GM23338 (cell line): ENCODE measurements around the gene ATP9B. TPM values are rescaled to one million over a fixed set of nuclear protein-coding genes. Genes with fewer than 3 reads are reported as not detected.

ENCODE experiments used
- ATAC-seq: fragments of 200-7000 bp; cut with Tn5 transposase; 3 replicates; pipeline ENCODE4 v1.9.1; 2020
- DNase-seq: peaks from one replicate; pipeline ENCODE4 v3.0.0-alpha.2; 2015; ENCODE audit warnings: low spot score
- H2AFZ ChIP-seq: fragments of 200-600 bp; sonication (generic); 2 replicates; pipeline ENCODE4 v1.8.0; 2016; ENCODE audit warnings: antibody characterized with exemption, mild to moderate bottlenecking, moderate library complexity
- H3F3A ChIP-seq: fragments of 200-600 bp; sonication (generic); replicated peaks from 2 replicates; pipeline ENCODE4 v1.8.0; 2017; ENCODE audit warnings: antibody characterized with exemption, mixed run types, low read depth
- H3K27ac ChIP-seq: fragments of 200-600 bp; sonication (generic); 2 replicates; pipeline ENCODE4 v1.6.1; 2016; ENCODE audit warnings: low read depth
- H3K27me3 ChIP-seq: fragments of 200-600 bp; sonication (generic); 2 replicates; pipeline ENCODE4 v1.8.0; 2016; ENCODE audit warnings: mild to moderate bottlenecking, mixed run types, moderate library complexity; ENCODE audit not compliant: insufficient read depth
- H3K36me3 ChIP-seq: fragments of 200-600 bp; sonication (generic); 2 replicates; pipeline ENCODE4 v1.8.0; 2016; ENCODE audit warnings: mild to moderate bottlenecking; ENCODE audit not compliant: insufficient read depth
- H3K4me1 ChIP-seq: fragments of 200-600 bp; sonication (generic); 2 replicates; pipeline ENCODE4 v1.8.0; 2016; ENCODE audit warnings: mild to moderate bottlenecking, moderate library complexity; ENCODE audit not compliant: insufficient read depth
- H3K4me2 ChIP-seq: fragments of 200-600 bp; sonication (generic); 2 replicates; pipeline ENCODE4 v1.7.1; 2017; ENCODE audit warnings: mixed run types
- H3K4me3 ChIP-seq: fragments of 200-600 bp; sonication (generic); 2 replicates; pipeline ENCODE4 v1.6.1; 2016; ENCODE audit warnings: mixed run types
- H3K79me2 ChIP-seq: fragments of 200-600 bp; sonication (generic); replicated peaks from 2 replicates; pipeline ENCODE4 v1.8.0; 2017; ENCODE audit warnings: mild to moderate bottlenecking; ENCODE audit not compliant: insufficient read depth
- H3K9me2 ChIP-seq: fragments of 200-600 bp; sonication (generic); 2 replicates; pipeline ENCODE4 v1.8.0; 2017; ENCODE audit not compliant: insufficient read depth
- H4K20me1 ChIP-seq: fragments of 200-600 bp; sonication (generic); replicated peaks from 2 replicates; pipeline ENCODE4 v1.8.0; 2017; ENCODE audit warnings: mild to moderate bottlenecking; ENCODE audit not compliant: insufficient read depth
- H3K27ac Mint-ChIP-seq: 2 replicates; pipeline ENCODE4 v1.8.0; 2020; ENCODE audit warnings: inconsistent platforms, mild to moderate bottlenecking, moderate library complexity, mixed read lengths
- H3K27me3 Mint-ChIP-seq: 3 replicates; pipeline ENCODE4 v1.8.0; 2022; ENCODE audit warnings: low read depth, mild to moderate bottlenecking, moderate library complexity, mixed read lengths, inconsistent platforms; ENCODE audit not compliant: insufficient read depth, poor library complexity
- H3K36me3 Mint-ChIP-seq: 3 replicates; pipeline ENCODE4 v1.8.0; 2021; ENCODE audit warnings: low read depth, mild to moderate bottlenecking, inconsistent platforms, moderate library complexity, mixed read lengths
- H3K4me1 Mint-ChIP-seq: 3 replicates; pipeline ENCODE4 v1.8.0; 2020; ENCODE audit warnings: mild to moderate bottlenecking, inconsistent platforms, mixed read lengths
- H3K4me3 Mint-ChIP-seq: 3 replicates; pipeline ENCODE4 v1.8.0; 2021; ENCODE audit warnings: moderate library complexity, mild to moderate bottlenecking, inconsistent platforms, mixed read lengths
- H3K9me3 Mint-ChIP-seq: 3 replicates; pipeline ENCODE4 v1.8.0; 2020; ENCODE audit warnings: moderate library complexity, mild to moderate bottlenecking, inconsistent platforms, mixed read lengths
- EZH2 ChIP-seq: fragments of 200-600 bp; sonication (generic); IDR thresholded peaks from one replicate; pipeline ENCODE4 v1.8.0; 2017; ENCODE audit warnings: antibody characterized with exemption, mild to moderate bottlenecking, low read depth; ENCODE audit not compliant: unreplicated experiment
- EZH2phosphoT487 ChIP-seq: fragments of 200-600 bp; sonication (generic); IDR thresholded peaks from one replicate; pipeline ENCODE4 v1.8.1; 2018; ENCODE audit warnings: antibody characterized with exemption; ENCODE audit not compliant: unreplicated experiment
- JUNB ChIP-seq: IDR thresholded peaks from one replicate; pipeline ENCODE4 v1.6.1; 2016; ENCODE audit warnings: antibody characterized with exemption; ENCODE audit not compliant: unreplicated experiment
- NANOG ChIP-seq: IDR thresholded peaks from 2 replicates; pipeline ENCODE4 v1.6.1; 2016; ENCODE audit warnings: antibody characterized with exemption, borderline replicate concordance
- STAT1 ChIP-seq: IDR thresholded peaks from one replicate; pipeline ENCODE4 v1.6.1; 2016; ENCODE audit warnings: antibody characterized with exemption; ENCODE audit not compliant: unreplicated experiment
- ZNF114 ChIP-seq: fragments of 250-450 bp; sonication (Bioruptor Pico); IDR thresholded peaks from 2 replicates; pipeline ENCODE4 v1.5.0; 2020; ENCODE audit warnings: mild to moderate bottlenecking, moderate library complexity
- ZNF331 ChIP-seq: fragments of 250-450 bp; sonication (Bioruptor Pico); IDR thresholded peaks from 2 replicates; pipeline ENCODE4 v1.5.0; 2020; ENCODE audit warnings: low read depth, mild to moderate bottlenecking, moderate library complexity
- polyA plus RNA-seq: library from polyadenylated mRNA; unstranded; fragments of >200 nt; fragmentation: Nextera tagmentation; extraction: Ambion mirVana; gene quantifications from 2 replicates; pipeline ENCODE4 v1.2.1, GENCODE V29; 2016
- total RNA-seq: library from RNA; depleted of rRNA; stranded (reverse); fragments of >200 nt; shearing (Covaris generic); gene quantifications from 2 replicates; pipeline ENCODE4 v1.2.3, GENCODE V29; 2014
- TF ChIP-seq, protein P1 (sequence below): fragments of 250-450 bp; sonication (Bioruptor Pico); IDR thresholded peaks from 2 replicates; pipeline ENCODE4 v1.5.0; 2020; ENCODE audit warnings: mild to moderate bottlenecking, moderate library complexity
- TF ChIP-seq, protein P2 (sequence below): IDR thresholded peaks from one replicate; pipeline ENCODE4 v1.6.1; 2018; ENCODE audit warnings: antibody characterized with exemption; ENCODE audit not compliant: unreplicated experiment

The ATP9B gene
- total and polyA plus RNA-seq, 2 experiments from 2014 or later = 14.2 to 25.6 TPM

DNA sequence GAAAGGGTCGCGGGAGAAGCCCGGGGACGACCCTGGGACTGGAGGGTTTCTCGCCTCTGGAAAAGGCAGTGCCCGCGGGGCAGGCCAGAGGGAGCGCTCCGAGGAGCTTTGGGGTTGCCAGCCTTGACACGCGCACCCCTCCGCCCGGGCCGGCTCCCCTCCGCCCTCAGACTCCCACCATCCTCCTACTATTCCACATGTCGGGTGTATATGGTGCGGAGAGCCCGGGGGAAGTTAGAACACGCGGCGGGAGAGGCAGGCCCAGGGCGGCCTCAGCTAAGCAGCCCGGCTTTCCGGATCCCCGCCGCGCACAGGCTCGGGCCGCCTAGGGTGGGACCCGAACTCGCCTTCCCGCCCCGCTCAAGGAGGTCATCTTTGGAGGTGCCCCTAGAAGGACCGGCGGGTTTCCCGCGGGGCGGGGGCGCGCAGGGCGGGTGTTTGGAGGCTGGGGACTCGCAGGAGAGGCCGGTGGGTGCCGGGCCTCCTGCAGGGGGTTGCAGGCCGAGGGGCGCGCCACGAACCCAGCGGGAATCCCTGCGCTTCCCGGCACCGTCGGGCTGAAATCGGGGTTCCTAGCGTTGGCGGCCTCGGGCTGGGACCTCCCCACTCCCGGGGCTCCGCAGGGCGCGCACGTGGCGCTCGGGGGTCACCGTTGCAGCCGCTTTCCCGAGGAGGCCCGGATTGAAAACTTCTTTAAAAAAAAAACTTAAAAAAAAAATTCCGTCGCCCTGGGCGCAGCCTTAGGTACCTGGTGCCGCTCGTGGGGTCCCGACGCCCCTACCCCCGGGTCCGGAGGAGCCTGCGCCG, 330.3 kb downstream of the ATP9B start:
- Mint-ChIP-seq H3K27ac (no peak overlapping the region), H3K9me3 (peaks cover 3% of the 10 kb centered on the region; the same call in 1 of the 3 replicates), H3K4me3 (peak overlapping the region; percentile 65), H3K36me3 (no peaks in the 10 kb centered on the region), H3K27me3 (peaks cover 48% of the 10 kb centered on the region), H3K4me1 (peaks cover 19% of the 10 kb centered on the region)
- Histone ChIP-seq H3K27me3 (peaks cover 50% of the 10 kb centered on the region), H3K9me2 (no peaks in the 10 kb centered on the region), H3K4me2 (peak overlapping the region; percentile 81), H2AFZ (peak overlapping the region; percentile 69; the same call in 1 of the 2 replicates), H3K4me1 (peaks cover 17% of the 10 kb centered on the region), H3F3A (peaks cover 8% of the 10 kb centered on the region; the same call in 1 of the 2 replicates), H3K27ac (no peak overlapping the region), H3K79me2 (no peaks in the 10 kb centered on the region), H4K20me1 (no peaks in the 10 kb centered on the region; the same call in 1 of the 2 replicates), H3K36me3 (no peaks in the 10 kb centered on the region), H3K4me3 (peak overlapping the region; percentile 64)
- DNase-seq (no peak), ATAC-seq (peak; percentile 5)
- TF ChIP-seq EZH2 = peak; percentile 82
- TF ChIP-seq, protein P1, sequence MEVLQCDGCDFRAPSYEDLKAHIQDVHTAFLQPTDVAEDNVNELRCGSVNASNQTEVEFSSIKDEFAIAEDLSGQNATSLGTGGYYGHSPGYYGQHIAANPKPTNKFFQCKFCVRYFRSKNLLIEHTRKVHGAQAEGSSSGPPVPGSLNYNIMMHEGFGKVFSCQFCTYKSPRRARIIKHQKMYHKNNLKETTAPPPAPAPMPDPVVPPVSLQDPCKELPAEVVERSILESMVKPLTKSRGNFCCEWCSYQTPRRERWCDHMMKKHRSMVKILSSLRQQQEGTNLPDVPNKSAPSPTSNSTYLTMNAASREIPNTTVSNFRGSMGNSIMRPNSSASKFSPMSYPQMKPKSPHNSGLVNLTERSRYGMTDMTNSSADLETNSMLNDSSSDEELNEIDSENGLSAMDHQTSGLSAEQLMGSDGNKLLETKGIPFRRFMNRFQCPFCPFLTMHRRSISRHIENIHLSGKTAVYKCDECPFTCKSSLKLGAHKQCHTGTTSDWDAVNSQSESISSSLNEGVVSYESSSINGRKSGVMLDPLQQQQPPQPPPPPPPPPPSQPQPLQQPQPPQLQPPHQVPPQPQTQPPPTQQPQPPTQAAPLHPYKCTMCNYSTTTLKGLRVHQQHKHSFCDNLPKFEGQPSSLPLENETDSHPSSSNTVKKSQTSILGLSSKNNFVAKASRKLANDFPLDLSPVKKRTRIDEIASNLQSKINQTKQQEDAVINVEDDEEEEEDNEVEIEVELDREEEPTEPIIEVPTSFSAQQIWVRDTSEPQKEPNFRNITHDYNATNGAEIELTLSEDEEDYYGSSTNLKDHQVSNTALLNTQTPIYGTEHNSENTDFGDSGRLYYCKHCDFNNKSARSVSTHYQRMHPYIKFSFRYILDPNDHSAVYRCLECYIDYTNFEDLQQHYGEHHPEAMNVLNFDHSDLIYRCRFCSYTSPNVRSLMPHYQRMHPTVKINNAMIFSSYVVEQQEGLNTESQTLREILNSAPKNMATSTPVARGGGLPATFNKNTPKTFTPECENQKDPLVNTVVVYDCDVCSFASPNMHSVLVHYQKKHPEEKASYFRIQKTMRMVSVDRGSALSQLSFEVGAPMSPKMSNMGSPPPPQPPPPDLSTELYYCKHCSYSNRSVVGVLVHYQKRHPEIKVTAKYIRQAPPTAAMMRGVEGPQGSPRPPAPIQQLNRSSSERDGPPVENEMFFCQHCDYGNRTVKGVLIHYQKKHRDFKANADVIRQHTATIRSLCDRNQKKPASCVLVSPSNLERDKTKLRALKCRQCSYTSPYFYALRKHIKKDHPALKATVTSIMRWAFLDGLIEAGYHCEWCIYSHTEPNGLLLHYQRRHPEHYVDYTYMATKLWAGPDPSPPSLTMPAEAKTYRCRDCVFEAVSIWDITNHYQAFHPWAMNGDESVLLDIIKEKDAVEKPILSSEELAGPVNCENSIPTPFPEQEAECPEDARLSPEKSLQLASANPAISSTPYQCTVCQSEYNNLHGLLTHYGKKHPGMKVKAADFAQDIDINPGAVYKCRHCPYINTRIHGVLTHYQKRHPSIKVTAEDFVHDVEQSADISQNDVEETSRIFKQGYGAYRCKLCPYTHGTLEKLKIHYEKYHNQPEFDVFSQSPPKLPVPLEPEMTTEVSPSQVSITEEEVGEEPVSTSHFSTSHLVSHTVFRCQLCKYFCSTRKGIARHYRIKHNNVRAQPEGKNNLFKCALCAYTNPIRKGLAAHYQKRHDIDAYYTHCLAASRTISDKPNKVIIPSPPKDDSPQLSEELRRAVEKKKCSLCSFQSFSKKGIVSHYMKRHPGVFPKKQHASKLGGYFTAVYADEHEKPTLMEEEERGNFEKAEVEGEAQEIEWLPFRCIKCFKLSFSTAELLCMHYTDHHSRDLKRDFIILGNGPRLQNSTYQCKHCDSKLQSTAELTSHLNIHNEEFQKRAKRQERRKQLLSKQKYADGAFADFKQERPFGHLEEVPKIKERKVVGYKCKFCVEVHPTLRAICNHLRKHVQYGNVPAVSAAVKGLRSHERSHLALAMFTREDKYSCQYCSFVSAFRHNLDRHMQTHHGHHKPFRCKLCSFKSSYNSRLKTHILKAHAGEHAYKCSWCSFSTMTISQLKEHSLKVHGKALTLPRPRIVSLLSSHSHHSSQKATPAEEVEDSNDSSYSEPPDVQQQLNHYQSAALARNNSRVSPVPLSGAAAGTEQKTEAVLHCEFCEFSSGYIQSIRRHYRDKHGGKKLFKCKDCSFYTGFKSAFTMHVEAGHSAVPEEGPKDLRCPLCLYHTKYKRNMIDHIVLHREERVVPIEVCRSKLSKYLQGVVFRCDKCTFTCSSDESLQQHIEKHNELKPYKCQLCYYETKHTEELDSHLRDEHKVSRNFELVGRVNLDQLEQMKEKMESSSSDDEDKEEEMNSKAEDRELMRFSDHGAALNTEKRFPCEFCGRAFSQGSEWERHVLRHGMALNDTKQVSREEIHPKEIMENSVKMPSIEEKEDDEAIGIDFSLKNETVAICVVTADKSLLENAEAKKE (CRISPR knock-in tag) = no peak

DNA sequence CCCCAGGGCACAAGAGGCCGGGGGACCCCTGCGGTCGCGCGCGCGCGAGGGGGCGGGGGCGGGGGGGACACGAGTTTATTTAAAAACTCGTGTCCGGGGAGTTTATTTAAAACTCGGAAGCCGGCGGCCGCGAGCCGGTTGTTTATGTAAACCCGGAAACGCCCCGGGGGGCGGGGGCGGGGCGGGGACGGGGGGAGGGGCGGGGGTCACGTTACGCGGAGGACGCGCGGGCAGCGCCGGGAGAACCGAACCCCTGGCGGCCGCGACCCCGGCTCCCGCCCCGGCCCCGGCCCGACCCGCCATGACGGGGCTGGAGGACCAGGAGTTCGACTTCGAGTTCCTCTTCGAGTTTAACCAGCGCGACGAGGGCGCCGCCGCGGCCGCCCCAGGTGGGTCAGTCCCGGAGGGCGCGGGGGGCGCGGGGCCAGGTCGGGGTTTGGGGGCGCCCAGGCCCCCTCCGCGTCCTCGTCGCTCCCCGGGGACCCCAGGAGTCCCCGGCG, 330.9 kb downstream of the ATP9B start:
- H3K36me3 Mint-ChIP-seq = no peaks in the 10 kb centered on the region
- H3K4me1 ChIP-seq = peaks cover 17% of the 10 kb centered on the region
- H3K4me1 Mint-ChIP-seq = peaks cover 19% of the 10 kb centered on the region
- H2AFZ ChIP-seq = no peak overlapping the region
- no peaks in the 10 kb centered on the region; the same call in 1 of the 2 replicates for H4K20me1 ChIP-seq
- no peaks in the 10 kb centered on the region for H3K36me3 ChIP-seq
- peaks cover 3% of the 10 kb centered on the region; the same call in 1 of the 3 replicates for H3K9me3 Mint-ChIP-seq
- H3K4me3 Mint-ChIP-seq = no peak overlapping the region
- H3K27me3 Mint-ChIP-seq = peaks cover 42% of the 10 kb centered on the region
- no peaks in the 10 kb centered on the region for H3K9me2 ChIP-seq
- H3K4me3 ChIP-seq = peak overlapping the region; percentile 64
- H3K79me2 ChIP-seq = no peaks in the 10 kb centered on the region
- DNase-seq (no peak), ATAC-seq (peak; percentile 5; the same call in 2 of the 3 replicates)
- no peak overlapping the region for H3K27ac Mint-ChIP-seq
- H3F3A ChIP-seq = 0 out of 2 replicates have a peak, but pooled peaks cover 8% of the 10 kb centered on the region
- no peak overlapping the region for H3K27ac ChIP-seq
- peak overlapping the region; percentile 81 for H3K4me2 ChIP-seq
- H3K27me3 ChIP-seq = peaks cover 43% of the 10 kb centered on the region
- TF ChIP-seq JUNB (no peak), STAT1 (no peak), ZNF114 (CRISPR knock-in tag) (no peak), EZH2 (no peak), EZH2phosphoT487 (no peak), NANOG (no peak), ZNF331 (CRISPR knock-in tag) (no peak)
- TF ChIP-seq, protein P2, sequence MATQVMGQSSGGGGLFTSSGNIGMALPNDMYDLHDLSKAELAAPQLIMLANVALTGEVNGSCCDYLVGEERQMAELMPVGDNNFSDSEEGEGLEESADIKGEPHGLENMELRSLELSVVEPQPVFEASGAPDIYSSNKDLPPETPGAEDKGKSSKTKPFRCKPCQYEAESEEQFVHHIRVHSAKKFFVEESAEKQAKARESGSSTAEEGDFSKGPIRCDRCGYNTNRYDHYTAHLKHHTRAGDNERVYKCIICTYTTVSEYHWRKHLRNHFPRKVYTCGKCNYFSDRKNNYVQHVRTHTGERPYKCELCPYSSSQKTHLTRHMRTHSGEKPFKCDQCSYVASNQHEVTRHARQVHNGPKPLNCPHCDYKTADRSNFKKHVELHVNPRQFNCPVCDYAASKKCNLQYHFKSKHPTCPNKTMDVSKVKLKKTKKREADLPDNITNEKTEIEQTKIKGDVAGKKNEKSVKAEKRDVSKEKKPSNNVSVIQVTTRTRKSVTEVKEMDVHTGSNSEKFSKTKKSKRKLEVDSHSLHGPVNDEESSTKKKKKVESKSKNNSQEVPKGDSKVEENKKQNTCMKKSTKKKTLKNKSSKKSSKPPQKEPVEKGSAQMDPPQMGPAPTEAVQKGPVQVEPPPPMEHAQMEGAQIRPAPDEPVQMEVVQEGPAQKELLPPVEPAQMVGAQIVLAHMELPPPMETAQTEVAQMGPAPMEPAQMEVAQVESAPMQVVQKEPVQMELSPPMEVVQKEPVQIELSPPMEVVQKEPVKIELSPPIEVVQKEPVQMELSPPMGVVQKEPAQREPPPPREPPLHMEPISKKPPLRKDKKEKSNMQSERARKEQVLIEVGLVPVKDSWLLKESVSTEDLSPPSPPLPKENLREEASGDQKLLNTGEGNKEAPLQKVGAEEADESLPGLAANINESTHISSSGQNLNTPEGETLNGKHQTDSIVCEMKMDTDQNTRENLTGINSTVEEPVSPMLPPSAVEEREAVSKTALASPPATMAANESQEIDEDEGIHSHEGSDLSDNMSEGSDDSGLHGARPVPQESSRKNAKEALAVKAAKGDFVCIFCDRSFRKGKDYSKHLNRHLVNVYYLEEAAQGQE = no peak
